GM21528 (cell line): ENCODE results near the gene C9orf153.
"Not testable (repeated sequence)": the region's sequence is repeated elsewhere in the genome, so short reads cannot be mapped to it uniquely, and the experiment has no call there.

Experiments
- ATAC-seq: cut with Tn5 transposase; IDR thresholded peaks from one replicate; pipeline ENCODE4 v1.9.1; 2021; ENCODE audit warnings: mild to moderate bottlenecking, moderate library complexity; ENCODE audit not compliant: unreplicated experiment, low FRiP score

C9orf153 gene

GRCh38 chr9:86259557-86259956 is at the start of gene C9orf153:
C9orf153 (minus strand) TSS chr9:86259657; CDS start chr9:86229603, 30,054 bp downstream.
- ATAC-seq = no peak

DNA sequence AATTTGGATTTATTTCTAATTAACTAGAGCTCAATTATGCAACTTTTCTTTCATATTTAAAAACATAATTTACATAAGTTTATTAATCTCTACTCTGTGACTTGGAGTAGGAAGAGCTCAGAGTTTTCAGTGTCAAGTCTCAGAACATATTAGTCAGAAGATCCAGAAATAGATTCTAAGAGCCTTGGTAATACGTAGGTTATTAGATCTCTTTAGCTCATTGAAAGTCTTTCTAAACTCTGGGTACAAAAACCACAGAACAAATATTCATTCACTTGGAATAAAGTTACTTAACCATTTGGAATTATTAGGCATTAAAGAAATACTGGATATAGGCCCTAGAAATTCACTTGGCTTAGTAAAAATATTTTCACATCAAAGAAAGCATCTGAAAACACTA is 49.2 kb upstream of the C9orf153 start:
- no peak for ATAC-seq

DNA sequence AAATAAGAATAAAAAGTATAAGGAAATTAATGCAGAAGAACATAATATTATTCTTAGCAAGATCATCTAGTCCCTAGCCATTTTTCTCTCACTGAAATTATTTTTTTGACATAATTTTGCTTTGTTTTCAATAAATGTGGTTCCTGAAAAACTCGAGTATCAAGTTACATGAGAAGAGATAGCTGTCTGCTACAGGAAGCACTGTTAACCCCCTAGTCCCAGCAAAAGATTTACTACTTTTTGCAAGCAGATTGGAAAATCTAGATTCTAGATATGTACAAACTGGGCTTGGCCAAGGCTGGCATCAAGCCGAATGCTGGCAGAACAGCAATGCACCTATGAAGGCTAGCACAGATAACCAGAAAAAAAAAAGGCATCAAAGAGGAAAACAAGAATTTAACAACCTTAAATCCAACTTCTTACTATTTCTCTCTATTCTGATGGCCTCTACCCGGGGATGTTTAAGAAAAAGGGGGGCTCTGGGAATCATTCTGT is 44.8 kb upstream of the C9orf153 start:
- ATAC-seq = no peak

GRCh38 chr9:86303316-86303975 is 44.0 kb upstream of the C9orf153 start:
- ATAC-seq = no peak

GRCh38 chr9:86301686-86302085 is 42.2 kb upstream of the C9orf153 start:
- ATAC-seq = no peak

DNA sequence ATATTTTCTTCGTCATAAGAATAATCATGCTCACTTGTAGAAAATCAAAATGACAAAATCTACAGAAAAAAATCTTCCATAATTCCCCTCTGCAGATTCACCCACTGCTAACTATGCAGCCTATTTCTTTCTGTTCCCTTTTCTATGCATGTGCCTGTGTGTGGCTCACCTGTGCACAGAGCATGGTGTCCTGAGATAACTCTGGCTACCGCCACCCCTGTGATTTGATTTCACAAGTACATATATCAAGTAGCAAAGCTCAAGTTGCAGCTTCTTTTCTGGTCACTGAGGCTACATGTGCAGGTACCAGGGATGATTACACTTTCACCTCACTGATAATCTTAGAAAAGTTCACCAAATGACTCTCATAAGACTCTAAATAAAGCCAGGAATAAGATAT is 41.2 kb upstream of the C9orf153 start:
- no peak for ATAC-seq

DNA sequence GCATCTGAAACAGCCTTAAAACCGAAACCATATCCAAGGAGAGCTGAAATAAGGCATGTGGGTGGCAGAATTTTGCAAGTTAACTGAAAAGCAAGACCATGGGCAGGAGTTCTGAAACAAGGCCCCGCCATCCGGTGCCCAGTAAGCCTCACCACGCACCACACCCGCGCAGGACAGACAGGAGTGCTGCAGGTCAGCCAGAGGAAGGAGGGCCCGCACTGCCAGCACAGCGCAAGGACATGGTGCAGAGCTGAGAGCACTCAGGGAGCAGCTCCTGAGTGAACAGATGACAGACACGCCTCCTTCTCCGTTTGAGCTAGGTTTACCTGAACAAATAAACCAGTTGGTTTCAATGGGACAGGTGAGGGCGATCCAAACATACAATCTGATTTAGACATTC is 39.4 kb upstream of the C9orf153 start:
- no peak for ATAC-seq

- ATAC-seq = not testable (repeated sequence)
Observed at GRCh38 chr9:86290341-86290740, 30.9 kb upstream of the C9orf153 start.

DNA sequence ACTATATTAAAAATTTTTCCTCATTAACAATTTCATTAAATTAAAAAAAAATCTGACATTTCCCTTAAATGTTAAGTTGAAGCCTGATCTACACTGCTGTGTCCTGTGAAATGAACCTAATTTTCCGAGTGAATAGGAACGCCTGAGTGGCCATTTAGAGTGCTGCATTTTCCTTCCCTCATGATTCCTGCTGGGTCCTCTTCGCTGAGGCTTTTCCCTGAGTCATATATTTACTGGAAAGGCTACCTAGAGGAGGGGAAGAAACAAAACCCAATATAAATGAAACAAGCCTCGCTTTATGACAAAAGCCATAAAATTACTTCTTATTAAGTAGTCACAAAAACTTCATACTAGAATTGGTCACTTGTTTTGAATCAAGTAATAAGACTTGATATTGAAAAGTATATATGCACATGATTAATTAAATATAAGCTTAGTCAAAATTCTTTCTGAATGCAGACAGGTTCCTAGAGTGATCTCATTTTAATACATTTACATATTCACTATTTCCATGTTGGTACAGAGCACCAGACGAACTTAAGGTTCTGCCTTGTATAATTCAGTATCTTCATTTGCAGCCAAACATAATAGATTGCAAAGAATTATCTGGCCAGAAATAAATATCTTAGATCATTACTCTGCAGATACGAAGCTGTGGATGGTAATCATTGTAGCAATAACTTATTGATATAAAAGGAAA is 29.2 kb upstream of the C9orf153 start:
- ATAC-seq = no peak

- no peak for ATAC-seq
Observed at GRCh38 chr9:86287013-86287412, 27.6 kb upstream of the C9orf153 start.

DNA sequence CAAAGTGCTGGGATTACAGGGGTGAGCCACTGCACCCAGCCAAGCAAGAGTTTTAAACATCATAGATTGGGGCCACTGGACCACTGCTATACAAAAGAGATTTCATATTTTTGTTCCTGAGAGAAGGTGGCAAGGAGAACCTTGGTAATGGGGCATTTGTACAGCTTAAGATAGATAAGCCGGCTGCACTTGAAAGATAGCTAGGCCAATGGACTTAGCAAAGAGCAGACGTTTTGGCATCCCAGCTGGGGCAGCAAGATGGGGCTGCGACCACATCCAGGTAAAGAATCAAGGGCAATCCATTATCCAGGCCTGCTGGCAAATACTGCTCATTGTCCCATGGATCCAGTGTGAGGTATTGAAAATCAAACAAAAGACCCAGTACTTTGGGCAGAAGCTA is 26.8 kb upstream of the C9orf153 start:
- no peak for ATAC-seq

GRCh38 chr9:86285261-86285660 is 25.8 kb upstream of the C9orf153 start:
- no peak for ATAC-seq

DNA sequence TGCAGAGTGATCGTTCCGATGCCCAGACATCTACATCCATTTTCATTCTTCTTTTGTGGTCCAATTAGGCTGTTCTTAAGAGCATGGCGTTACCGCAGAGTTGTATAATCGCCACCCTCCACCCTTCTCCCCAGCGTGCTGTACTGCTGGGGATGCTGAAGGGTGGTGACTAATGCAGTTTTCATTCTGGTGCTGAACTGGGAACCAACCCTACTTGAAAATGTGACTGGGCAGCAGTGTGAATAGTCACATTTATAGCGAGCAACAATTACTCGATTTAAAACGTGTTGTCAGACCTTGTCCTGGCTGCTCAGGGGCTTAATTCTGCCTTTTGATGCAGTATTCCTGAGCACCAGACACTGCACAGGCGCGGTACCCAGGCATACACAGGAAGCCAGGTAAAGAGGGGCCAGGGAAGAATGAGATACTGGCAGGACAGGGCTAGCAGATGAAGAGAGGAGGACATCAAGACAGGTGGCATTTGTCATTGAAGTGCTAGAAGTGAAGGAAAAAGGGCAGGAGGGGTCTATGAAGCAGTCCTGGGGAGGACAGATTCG is 23.6 kb upstream of the C9orf153 start:
- peak; percentile 35 for ATAC-seq

DNA sequence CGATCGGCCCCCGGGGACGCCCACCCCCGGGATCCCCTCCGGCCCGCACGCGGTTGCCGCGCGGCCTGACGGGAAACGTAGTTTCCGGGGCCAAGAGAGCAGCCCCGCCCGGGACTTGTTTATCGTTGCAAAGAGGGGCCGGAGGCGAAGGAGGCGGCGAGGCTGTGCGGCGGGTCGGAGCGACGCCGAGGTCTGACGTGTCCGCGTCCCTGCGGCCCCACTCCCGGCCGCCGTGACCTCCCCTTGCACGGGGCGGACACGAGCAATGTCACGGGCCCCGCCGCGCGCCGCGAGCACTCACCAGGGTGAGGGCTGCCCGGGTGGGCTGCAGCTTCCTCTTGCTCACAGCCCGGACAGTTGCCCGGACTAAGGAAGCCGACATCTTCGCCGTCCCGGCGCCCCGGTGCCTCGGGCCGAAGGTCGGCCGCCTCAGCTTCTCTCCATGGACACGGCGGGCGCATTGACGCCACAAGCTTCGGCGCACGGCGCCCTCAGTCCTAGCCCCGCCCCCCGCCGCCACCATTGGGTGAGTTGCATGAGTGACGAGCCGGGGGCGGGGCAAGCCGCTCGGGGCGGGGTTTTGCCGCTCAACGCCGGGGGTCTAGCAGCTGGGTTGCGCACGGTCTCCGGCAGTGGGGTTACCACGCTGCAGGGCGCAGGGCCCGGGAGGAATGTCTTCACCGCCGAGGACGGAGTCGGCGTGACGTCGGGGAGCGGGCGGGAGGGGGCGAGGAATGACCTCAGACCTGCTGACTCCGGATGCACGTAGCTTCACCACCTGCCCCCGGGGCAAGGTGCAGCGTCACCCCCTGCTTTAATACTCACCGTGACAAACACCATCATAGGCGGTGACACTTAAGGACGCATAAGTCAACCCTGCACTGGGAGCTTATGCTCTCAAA is 22.9 kb upstream of the C9orf153 start, which contains the start of gene ISCA1:
TSS of gene ISCA1 (minus strand) at position 462 of the 902 bp plus-strand sequence. CDS start at position 382, 80 bp downstream.
- ATAC-seq = peak; percentile 87

DNA sequence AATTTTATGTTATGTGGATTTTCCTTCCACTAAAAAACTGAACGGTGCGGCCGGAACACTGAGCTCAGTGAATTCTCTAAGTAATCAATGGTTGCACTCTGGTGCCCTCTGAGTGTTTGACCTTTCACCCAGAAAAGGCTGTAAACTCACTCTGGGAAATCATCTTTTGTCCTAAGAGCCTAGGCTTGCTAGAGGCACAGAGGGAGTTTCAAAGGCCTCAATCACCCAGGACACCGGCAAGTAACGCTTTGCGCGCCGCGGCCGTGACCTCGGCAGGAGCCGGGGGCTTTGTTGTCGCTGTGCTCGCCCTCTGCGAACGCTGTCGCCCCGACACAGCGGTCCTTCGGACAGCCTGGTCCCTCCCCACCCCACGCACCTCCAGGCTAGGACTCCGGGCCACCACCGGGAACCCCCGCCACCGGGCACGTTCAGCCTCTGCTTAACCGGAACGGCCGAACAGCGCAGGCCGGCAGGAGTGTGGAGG is 22.2 kb upstream of the C9orf153 start:
- ATAC-seq = peak; percentile 31

DNA sequence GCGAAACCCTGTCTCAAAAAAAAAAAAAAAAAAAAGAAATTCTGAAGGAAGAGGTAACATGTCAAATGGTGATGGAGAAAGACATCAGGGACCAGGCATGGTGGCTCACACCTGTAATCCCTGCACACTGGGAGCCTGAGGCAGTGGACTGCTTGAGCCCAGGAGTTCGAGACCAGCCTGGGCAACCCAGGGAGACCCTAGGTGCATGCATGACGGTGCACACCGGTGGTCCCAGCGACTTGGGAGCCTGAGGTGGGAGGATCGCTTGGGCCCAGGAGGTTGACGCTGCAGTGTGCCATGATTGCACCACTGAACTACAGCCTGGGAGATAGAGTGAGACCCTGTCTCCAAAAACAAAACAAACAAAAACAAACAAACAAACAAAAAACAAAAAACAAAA is 21.1 kb upstream of the C9orf153 start:
- no peak for ATAC-seq

DNA sequence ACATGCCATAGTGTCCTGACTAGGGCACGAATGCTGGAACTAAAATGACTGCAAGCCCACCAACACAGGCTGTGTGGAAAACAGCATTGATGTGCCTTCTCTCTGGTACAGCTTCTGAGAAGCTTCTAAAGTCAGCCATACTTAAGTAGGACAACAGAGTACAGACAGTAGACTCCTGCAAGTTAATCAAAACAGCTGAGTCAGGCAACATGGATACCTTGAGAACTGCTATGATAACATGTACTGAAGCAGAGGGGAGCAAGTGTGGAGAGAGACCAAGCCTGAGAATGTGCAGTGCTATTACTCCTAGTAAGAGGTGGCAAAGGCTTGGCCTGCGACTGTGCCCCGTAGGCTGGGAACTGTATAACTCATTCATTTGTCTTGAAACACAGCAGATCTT is 20.4 kb upstream of the C9orf153 start:
- no peak for ATAC-seq

GRCh38 chr9:86277072-86277471 is 17.6 kb upstream of the C9orf153 start:
- no peak for ATAC-seq

GRCh38 chr9:86275962-86276361 is 16.5 kb upstream of the C9orf153 start:
- no peak for ATAC-seq
